ENCODE measurements around the gene PEX7. TPM values are rescaled to one million over a fixed set of nuclear protein-coding genes. Genes with fewer than 3 reads are reported as not detected.
A peak's percentile ranks its signal among the peaks of the same experiment; 100 is the strongest.

PEX7 gene
- total and polyA plus RNA-seq, 2 donors (not counting 1 experiment from before 2014, with no cell fraction given) = 10.2 to 18.0 TPM

GRCh38 chr6:136795996-136796395, 26.4 kb upstream of the PEX7 start:
- DNase-seq (ENCODE audit: low read depth in 2 of 2) = peak in 1 of 2 donors; percentile 63
- no peak for TF ChIP-seq EZH2 (IDR thresholded peaks at IDR 0.05; ENCODE audit: low read length, missing control alignments)
- TF ChIP-seq, protein P1, sequence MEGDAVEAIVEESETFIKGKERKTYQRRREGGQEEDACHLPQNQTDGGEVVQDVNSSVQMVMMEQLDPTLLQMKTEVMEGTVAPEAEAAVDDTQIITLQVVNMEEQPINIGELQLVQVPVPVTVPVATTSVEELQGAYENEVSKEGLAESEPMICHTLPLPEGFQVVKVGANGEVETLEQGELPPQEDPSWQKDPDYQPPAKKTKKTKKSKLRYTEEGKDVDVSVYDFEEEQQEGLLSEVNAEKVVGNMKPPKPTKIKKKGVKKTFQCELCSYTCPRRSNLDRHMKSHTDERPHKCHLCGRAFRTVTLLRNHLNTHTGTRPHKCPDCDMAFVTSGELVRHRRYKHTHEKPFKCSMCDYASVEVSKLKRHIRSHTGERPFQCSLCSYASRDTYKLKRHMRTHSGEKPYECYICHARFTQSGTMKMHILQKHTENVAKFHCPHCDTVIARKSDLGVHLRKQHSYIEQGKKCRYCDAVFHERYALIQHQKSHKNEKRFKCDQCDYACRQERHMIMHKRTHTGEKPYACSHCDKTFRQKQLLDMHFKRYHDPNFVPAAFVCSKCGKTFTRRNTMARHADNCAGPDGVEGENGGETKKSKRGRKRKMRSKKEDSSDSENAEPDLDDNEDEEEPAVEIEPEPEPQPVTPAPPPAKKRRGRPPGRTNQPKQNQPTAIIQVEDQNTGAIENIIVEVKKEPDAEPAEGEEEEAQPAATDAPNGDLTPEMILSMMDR (conservative IDR thresholded peaks at IDR 0.05 in 1 of 2, IDR thresholded peaks at IDR 0.05 in 1 of 2; ENCODE audit: low read depth in 1 of 2, low read length in 2 of 2) = no peak
- H3K4me1 ChIP-seq (ENCODE audit: control insufficient read depth, extremely low read depth, insufficient read depth, low read length) = peaks cover 2% of the 10 kb centered on the region
- no peaks in the 10 kb centered on the region for H3K9me3 ChIP-seq (ENCODE audit: control insufficient read depth, insufficient read depth, low read depth, low read length)
- no peak overlapping the region for H3K4me2 ChIP-seq (ENCODE audit: extremely low read depth, insufficient read depth, low read length)
- H3K36me3 ChIP-seq (ENCODE audit: control insufficient read depth, insufficient read depth, low read length) = no peaks in the 10 kb centered on the region
- H4K20me1 ChIP-seq (ENCODE audit: control insufficient read depth, extremely low read depth, insufficient read depth, low read length) = no peaks in the 10 kb centered on the region
- H3K4me3 ChIP-seq (replicated peaks in 1 of 4; ENCODE audit: control extremely low read depth in 1 of 4, insufficient read depth in 1 of 4, low read depth in 3 of 4, low read length in 4 of 4) = no peak overlapping the region
- no peak overlapping the region for H2AFZ ChIP-seq (ENCODE audit: low read length)
- H3K27me3 ChIP-seq (ENCODE audit: control insufficient read depth, insufficient read depth, low read length) = no peaks in the 10 kb centered on the region
- peaks cover 11% of the 10 kb centered on the region for H3K79me2 ChIP-seq (ENCODE audit: control insufficient read depth, insufficient read depth, low read length)
- no peak overlapping the region for H3K9ac ChIP-seq (ENCODE audit: insufficient read depth, low read length)
- no peak overlapping the region for H3K27ac ChIP-seq (ENCODE audit: insufficient read depth, low read length)

DNA sequence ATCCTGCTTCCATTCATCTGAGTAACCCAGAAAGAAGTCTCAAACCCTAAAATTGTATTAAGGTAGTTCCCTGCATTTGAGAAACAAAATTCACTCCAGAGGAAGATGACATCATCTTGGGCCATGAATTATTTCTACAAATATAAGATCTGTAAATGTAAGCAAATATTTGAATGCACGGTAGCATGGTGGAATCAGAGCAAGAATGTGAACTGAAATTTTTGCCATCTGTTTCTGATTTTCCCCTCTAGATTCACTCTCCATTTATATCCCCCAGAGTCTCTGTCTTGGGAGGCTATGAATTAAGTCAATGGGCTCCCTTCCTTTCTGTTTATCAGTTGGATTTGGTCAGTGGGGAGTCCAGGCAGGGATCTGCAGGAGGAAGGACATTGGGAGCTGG, 24.3 kb upstream of the PEX7 start:
- no peak for DNase-seq (ENCODE audit: low read depth in 2 of 2)
- Histone ChIP-seq H4K20me1 (ENCODE audit: control insufficient read depth, extremely low read depth, insufficient read depth, low read length) (no peaks in the 10 kb centered on the region), H3K4me1 (ENCODE audit: control insufficient read depth, extremely low read depth, insufficient read depth, low read length) (peaks cover 2% of the 10 kb centered on the region), H3K9ac (ENCODE audit: insufficient read depth, low read length) (no peak overlapping the region), H3K9me3 (ENCODE audit: control insufficient read depth, insufficient read depth, low read depth, low read length) (no peaks in the 10 kb centered on the region), H3K4me3 (replicated peaks in 1 of 4; ENCODE audit: control extremely low read depth in 1 of 4, insufficient read depth in 1 of 4, low read depth in 3 of 4, low read length in 4 of 4) (no peak overlapping the region), H3K27me3 (ENCODE audit: control insufficient read depth, insufficient read depth, low read length) (no peaks in the 10 kb centered on the region), H3K27ac (ENCODE audit: insufficient read depth, low read length) (no peak overlapping the region), H3K36me3 (ENCODE audit: control insufficient read depth, insufficient read depth, low read length) (no peaks in the 10 kb centered on the region), H3K79me2 (ENCODE audit: control insufficient read depth, insufficient read depth, low read length) (no peaks in the 10 kb centered on the region), H3K4me2 (ENCODE audit: extremely low read depth, insufficient read depth, low read length) (no peak overlapping the region), H2AFZ (ENCODE audit: low read length) (no peak overlapping the region)
- TF ChIP-seq, protein P1 (conservative IDR thresholded peaks at IDR 0.05 in 1 of 2, IDR thresholded peaks at IDR 0.05 in 1 of 2; ENCODE audit: low read depth in 1 of 2, low read length in 2 of 2) = no peak
- TF ChIP-seq EZH2 (IDR thresholded peaks at IDR 0.05; ENCODE audit: low read length, missing control alignments) = no peak

DNA sequence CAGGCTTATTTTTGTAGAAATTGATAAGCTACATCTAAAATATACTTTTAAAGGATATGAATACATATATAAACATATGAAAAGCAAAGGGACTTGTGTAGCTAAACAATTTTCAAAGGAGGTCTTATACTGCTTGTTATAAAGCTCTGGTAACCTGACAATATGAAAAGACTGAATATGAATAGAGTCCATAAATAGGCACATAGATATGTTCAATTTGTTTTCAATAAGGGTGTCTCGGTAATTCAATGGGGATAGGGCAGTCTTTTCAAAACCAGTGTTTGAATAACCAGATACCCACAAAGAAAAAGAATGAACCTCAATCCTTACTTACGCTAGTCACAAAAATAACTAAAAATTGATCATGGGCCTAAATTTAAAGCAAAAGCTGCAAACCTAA, 20.8 kb upstream of the PEX7 start:
- Histone ChIP-seq H3K27ac (ENCODE audit: insufficient read depth, low read length) (no peak overlapping the region), H3K4me2 (ENCODE audit: extremely low read depth, insufficient read depth, low read length) (no peak overlapping the region), H2AFZ (ENCODE audit: low read length) (no peak overlapping the region), H3K9me3 (ENCODE audit: control insufficient read depth, insufficient read depth, low read depth, low read length) (no peaks in the 10 kb centered on the region), H3K36me3 (ENCODE audit: control insufficient read depth, insufficient read depth, low read length) (no peaks in the 10 kb centered on the region), H3K9ac (ENCODE audit: insufficient read depth, low read length) (no peak overlapping the region), H3K4me1 (ENCODE audit: control insufficient read depth, extremely low read depth, insufficient read depth, low read length) (no peaks in the 10 kb centered on the region), H4K20me1 (ENCODE audit: control insufficient read depth, extremely low read depth, insufficient read depth, low read length) (no peaks in the 10 kb centered on the region), H3K27me3 (ENCODE audit: control insufficient read depth, insufficient read depth, low read length) (no peaks in the 10 kb centered on the region), H3K79me2 (ENCODE audit: control insufficient read depth, insufficient read depth, low read length) (no peaks in the 10 kb centered on the region), H3K4me3 (replicated peaks in 1 of 4; ENCODE audit: control extremely low read depth in 1 of 4, insufficient read depth in 1 of 4, low read depth in 3 of 4, low read length in 4 of 4) (no peak overlapping the region)
- no peak for TF ChIP-seq EZH2 (IDR thresholded peaks at IDR 0.05; ENCODE audit: low read length, missing control alignments)
- TF ChIP-seq, protein P1 (conservative IDR thresholded peaks at IDR 0.05 in 1 of 2, IDR thresholded peaks at IDR 0.05 in 1 of 2; ENCODE audit: low read depth in 1 of 2, low read length in 2 of 2) = no peak
- no peak for DNase-seq (ENCODE audit: low read depth in 2 of 2)

Data from fibroblast of lung (primary cell).